Dermis blood vessel endothelial cell (primary cell): ENCODE data around the gene SPOPL. TPM values are rescaled to one million over a fixed set of nuclear protein-coding genes. Genes with fewer than 3 reads are reported as not detected.
"Not testable (repeated sequence)": the region's sequence is repeated elsewhere in the genome, so short reads cannot be mapped to it uniquely, and the experiment has no call there.

Source experiments
- DNase-seq: peaks from one replicate; pipeline ENCODE4 v3.0.0; 2010
- total RNA-seq: library from RNA; depleted of rRNA; stranded (reverse); fragments of >200 nt; gene quantifications from 2 replicates; pipeline ENCODE4 v1.2.3, GENCODE V29; 2014

The SPOPL gene
- 17.9 and 20.2 TPM in 2 replicates for total RNA-seq

DNA sequence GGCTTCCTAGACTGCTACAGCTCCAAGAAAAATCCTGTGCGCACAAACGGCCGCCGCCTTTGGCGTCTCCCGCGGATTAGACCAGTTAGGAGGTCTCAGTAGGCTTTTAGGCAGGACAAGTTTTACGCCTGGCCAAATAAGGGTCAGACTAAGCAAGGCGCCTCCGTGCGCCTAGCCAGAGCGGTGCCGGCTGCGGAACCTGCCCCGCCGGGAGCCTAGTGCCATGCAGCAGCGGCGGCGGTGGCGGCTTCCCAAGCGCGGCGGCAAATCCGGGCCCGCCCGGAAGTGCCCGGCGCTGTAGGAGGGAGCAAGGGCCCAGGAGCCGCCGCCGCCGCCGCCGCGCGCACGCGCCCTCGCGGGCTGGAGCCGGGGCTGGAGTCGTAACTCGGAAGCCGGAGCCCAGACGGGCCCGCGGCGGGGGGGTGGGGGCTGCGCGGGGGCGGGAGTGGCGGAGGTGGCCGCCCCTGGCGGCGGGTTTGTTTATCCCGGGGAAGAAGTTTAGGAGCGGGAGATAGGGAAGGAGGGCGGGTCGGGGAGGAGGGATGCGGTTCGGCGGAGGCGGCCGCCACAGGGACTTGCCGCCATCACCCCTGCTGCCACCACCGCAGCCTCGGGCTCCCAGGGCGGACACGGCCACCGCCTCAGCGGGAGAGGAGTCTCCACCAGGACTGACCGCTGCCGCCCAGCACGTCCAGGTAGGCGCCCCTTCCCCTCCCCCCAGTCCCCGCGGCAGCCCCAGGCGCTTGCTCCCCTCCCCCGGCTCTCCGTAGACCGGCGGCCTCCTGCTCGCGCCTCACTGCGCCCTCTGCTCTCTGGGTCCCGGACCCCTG lies at the start of gene SPOPL:
Gene SPOPL (plus strand): TSS at position 346 of the 830 bp plus-strand sequence. CDS start 48,447 bp downstream, outside the sequence.
- DNase-seq: peak; percentile 93

DNA sequence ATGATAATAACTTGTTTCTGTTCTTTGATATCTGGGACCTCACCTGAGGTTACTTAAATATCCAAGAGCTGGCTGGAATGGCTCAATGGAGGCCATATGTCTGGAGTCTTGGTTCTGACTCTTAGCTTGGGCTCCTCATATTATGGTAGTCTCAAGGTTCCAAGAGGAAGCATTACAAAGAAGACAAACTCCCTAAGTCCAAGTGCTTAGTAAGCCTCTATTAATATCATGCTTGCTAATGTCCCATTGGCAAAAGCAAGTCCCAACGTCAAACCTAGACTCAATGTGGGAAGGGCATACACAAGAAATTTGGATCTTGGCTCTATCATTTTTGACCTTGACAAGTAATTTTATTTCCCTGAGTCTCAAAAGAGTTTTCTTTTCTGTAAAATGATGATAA lies 49.2 kb upstream of the SPOPL start:
- no peak for DNase-seq

DNA sequence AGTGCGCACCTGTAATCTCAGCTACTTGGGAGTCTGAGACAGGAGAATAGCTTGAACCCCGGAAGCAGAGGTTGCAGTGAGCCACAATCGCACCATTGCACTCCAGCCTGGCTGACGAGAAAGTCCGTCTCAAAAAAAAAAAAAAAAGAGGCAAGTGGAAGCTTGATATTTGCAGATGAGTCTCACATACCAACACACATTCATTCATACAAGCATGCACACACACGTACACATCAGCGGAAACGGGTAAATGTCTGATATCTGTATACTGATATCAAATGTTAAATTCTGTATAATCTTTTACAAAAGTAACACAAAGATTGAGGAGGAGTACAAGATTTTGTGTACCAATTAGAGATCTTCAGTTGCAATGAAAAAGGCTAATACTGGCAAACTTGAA lies 47.8 kb upstream of the SPOPL start:
- DNase-seq: no peak

DNA sequence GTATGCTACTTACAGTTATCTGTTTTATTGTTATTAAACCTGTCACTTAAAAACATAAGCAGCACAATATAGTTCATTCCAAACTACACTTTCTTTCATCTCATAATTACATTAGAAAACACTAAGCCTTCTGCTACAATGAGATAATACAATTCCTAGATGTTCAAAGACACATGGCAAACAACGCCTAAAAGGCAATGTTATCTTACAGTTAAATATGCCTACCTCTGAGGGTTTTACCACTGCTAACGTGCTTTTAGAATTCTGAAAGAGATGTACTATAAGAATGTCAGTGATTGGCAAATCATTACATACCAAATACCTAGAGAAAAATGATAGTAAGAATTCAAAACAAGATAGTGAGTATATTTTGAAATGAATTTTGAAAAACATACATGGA lies 46.8 kb upstream of the SPOPL start:
- no peak for DNase-seq

DNA sequence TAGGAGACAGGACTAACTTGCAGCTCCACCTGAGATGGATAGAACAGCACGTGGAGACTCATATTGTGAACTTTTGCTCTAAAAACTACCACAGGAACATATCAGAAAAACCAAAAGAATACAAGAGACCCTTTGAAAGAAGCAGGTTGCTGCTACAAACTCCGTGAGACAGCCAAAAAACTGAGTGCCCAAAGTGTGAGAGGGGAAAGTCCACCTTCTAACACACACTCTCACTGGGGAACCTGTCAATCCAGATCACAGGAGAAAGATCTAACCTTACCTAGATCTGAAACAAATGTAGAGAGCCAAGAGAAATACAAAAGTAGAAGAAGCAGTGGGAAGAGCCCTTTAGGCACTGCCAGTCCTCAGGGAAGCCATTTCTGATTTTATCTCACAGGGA lies 46.3 kb upstream of the SPOPL start:
- no peak for DNase-seq

DNA sequence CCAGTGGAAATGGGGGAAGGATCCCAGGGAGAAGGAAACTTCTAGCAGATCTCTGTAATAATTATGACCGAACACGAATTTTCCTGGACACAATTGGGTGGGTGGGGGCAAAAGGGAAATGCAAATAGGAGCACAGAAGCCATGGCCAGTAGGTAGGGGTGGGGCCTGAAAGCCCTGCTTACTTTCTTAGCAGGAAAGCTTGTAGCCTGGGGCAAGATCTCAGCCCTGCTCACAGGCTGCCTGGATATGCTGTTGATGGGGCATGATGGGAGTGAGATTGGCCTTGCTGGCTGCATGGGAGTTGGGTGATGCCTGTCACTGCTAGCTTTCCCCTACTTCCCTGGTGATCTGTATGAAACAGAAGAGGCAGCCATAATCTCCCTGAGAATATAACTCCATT lies 45.9 kb upstream of the SPOPL start:
- no peak for DNase-seq

DNA sequence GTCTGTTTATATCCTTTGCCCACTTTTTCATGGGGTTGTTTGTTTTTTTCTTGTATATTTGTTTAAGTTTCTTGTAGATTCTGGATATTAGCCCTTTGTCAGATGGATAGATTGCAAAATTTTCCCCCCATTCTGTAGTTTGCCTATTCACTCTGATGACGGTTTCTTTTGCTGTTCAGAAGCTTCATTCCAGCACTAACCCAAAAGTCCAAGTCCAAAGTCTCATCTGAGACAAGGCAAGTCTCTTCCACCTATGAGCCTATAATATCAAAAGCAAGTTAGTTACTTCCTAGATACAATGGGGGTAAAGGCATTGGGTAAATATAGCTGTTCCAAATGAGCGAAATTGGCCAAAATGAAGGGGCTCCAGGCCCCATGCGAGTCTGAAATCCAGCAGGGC lies 38.9 kb upstream of the SPOPL start:
- DNase-seq: not testable (repeated sequence)

DNA sequence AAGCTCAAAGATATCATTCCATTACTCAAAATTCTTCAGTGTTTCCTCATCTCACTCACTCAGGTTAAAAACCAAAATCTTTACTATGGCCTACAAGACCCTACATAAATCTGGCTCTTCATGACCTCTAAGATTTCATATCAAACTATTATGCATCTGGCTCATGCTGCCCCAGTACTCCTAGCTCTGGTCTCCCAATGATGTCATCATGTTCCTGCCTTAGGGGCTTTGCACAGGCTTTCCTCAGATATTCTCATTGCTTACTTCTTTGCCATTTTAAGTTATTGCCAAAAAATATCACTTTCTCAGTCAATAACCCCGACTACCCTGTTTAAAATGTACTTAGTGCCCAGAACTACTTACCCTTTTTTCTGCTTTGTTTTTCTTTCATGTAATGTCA lies 33.0 kb upstream of the SPOPL start:
- no peak for DNase-seq

DNA sequence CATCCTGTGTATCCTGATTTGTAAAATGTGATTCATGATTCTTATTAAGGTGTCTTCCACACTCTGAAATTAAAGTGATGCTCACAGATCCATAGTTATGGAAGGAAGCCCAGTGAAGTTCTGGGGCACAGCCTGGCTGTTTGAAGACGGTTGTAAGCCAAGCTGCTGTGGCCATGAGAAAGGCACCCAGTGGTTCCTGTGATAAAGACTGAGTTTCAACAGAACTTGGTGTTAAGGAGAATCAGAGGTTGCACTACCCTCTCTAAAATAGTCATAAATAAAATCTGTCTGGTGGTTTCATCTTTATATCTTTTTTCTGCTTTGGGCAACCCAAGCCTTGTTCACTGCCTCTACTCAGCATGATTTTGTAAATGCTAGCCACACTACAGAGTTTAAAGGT lies 32.2 kb upstream of the SPOPL start:
- no peak for DNase-seq

DNA sequence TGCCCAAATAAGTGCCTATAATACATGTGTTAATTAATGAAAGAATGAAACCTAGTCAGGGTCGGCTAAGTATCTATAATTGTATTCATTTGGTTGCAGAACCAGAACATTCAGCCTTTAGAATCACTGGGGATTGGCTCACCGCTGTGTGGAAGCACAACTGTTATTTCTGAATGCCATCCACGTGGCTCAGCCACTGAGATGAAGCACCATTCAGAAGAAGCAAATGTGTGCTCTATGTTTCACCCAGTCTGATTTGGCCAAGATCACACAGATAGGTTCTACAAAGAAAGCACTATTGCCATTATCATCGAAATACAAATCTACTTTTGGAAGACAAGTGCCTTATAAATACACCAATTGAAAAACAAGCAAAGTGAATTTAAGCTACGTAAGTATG lies 30.6 kb upstream of the SPOPL start:
- no peak for DNase-seq

DNA sequence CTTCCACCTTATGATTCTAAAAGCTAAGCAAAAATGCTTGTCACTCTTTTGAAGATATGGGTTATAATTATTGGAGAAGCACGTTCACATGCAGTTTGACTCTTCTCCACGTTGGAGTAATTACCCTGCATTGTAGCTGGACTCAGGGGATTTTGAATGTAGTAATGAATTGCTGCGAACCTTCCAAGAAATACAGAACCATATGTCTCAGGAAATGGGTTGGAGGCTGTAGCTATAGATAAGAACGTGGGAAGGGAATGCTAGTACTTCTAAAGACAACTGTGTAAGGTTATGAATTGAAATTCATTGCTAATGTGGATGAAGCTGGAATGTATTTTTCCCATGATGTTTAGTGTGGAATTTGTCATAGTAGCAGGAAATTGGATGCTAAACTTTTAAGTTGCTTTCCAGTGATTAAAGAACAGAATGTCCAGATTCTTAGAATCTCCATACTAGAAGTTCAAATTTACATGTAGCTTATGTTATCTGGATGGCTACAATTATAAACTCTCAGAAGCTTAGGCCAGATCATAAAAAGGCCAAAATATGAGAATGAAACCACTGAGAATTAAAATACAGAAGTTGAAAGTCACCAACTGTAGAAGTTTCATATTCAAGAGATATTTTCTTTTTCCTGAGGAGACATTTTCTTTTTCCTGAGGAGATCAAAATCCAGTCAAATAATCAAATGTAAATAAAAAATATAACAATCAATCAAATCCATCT lies 27.3 kb upstream of the SPOPL start:
- DNase-seq: peak; percentile 93

DNA sequence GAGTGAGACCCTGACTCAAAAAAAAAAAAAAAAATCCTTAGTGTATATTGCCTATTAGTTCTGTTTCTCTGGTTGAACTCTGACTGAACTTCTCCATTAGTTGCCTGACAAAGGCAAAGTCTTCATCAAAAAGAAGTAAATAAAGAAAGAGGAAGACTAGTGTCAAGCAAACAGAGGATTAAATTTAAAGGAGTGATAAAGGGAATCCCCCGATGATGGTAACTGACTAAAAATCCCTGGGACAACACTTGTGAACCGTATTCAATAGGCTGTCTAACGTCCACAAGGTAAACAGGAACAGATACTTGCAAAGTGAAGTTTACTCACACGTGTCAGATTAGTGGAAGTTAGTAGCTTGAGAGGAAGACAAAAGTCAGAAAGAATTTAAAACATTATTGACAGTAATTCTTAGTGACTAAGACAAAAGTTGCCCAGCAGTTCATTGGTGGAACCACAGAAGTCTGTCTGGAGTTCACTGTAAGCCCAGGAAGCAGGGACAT lies 26.2 kb upstream of the SPOPL start:
- peak; percentile 37 for DNase-seq

DNA sequence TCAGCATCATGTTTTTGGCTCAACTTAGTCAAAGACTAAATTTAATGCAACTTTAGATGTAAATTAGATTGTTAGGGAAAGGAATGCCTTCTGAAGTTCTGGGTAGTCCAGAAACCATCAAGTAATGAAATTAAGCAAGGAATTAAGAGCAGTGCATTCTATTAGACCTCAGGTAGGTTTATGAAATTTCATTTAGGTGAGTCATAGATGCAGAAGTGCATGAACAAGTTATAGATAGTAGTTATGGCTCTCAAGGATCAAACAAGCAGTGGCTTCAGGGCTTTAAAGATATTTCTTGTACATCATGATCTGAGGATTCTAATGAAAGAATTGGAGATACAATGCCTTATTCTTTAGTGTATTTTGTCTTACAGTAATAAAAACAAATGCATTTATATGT lies 25.4 kb upstream of the SPOPL start:
- DNase-seq: no peak

DNA sequence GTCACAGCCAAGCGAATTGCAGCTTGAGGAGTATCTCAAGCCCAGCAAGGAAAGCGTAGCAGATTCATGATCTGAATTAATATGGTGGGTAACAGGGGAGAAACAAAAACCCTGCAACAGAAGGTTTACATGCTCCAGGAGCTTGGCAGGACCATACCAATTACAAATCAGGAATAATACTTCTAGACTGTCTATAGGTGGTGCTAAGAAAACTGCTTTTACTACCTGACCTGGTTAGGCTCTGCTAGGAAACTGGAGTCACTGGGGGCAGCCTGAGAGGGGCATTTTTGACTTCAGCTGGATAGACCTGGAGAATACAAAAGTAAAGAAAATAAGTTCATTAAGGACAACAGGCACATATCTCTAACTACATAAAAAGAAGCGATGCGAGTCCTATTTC lies 24.6 kb upstream of the SPOPL start:
- no peak for DNase-seq

DNA sequence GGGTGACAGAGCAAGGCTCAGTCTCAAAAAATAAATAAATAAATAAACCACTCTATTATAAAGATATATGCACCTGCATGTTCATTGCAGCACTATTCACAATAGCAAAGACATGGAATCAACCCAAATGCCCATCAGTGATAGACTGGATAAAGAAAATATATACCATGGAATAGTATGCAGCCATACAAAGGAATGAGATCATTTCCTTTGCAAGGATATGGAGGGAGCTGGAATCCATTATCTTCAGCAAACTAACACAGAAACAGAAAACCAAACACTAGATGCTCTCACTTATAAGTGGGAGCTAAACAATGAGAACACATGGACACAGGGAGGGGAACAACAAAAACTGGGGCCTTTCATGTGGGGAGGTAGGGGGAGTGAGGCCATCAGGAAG lies 18.8 kb upstream of the SPOPL start:
- DNase-seq: not testable (repeated sequence)

DNA sequence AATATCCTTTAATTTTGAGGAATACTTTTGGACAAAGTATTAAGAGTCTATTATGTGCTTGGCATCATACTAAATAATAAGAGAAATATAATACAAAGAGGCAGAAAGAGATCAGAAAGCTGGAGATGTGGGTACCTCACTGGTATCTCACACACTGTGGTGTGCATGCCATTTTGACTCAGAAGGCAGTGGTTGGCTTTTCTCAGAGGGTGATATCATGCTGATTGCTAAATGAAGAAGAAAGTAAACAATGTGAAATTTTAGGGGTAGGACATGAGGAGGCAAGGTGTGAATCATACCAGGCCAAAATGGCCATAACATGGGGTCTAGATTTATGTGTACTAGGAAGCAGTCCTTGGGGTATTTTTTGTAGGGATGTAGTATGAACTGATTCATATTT lies 16.6 kb upstream of the SPOPL start:
- DNase-seq: no peak

DNA sequence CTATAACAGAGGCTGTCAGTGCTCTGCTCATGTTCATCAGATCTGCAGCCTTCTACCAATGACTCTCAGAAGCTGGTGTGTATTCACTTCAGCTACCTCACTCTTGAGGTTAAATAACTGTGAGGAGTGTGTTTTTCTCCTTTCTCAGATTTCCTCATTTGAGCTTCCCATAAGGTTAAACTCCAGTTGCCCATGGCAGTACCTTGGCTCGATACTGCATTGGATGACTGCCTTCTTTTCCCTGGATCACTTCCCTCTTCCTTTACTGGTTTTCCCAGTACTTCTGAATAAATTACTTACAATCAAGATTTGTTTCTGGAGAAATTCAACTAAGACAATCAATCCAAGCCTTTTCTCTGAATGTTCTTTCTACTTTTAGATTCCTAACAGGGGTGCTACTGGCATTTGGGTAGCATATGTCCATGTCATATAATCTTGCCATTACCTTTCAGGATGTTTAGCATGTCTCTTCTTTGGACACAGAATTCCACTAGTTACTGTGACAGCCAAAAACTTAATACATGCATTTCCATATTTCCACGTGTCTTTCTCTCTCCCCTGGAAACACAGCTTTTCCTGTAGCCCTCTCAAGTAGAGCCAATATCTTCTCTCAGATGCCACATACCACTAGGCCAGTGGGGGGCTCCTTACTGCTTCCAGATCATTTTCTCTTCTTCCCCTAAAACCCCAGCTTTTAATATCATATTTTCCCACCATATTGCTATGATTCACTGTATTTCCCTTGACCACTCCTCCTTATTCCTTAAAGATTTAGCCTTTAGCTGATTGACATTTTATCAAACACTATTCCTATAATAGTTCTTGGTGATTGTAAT lies 15.0 kb upstream of the SPOPL start:
- peak; percentile 7 for DNase-seq

DNA sequence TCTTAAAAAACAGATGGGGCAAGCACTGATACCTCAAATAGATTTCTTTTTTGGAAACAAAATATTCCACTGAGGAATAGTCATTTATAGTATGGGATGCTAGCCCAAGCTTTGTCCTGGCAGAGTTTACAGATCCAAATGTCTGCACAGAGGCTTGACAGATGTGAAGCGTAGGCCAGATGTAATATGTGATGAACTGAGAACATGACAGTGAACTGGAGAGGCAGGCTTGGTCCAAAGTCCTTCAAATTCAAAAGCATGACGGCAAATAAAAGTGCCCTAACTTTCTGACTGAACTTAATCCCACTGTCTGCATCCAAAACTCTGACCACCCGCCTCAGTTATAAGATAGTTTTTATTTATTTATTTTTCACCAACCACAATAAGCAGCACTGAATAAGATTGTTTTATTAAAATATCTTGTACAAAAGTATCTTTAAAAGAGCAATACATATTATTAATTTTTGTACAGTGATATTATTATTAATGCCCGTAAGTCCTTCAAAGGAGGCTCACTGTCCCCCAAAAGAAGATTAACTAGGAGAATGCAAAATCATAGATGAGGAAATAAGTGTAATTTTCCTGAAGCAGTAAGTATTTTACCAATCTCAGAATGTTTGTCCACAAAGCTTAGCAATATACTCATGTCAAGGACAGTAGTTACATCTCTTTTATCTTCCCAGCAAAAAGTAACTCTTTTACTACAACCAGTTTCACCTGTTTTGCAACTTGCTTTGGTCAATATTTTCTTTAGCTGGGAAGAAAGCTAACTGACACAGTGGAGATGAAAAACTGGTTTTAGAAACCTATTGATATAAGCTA lies 10.7 kb upstream of the SPOPL start:
- no peak for DNase-seq

DNA sequence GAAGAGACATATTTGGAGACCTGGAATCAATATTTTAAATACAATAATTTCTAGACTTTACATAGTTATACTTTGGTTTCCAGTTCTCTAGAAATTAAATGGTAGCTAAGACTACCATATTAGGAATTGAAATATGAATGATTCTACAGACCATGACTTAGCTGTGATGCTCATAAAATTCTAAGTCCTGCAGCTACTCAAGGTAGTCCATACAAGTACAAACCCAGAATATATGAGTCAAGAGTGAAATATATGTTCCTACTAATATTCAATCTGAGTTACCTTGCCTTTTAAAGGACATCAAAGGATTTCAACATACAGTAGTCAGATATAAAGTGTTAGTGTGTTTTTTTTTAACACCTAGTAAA lies 10.1 kb upstream of the SPOPL start:
- no peak for DNase-seq

DNA sequence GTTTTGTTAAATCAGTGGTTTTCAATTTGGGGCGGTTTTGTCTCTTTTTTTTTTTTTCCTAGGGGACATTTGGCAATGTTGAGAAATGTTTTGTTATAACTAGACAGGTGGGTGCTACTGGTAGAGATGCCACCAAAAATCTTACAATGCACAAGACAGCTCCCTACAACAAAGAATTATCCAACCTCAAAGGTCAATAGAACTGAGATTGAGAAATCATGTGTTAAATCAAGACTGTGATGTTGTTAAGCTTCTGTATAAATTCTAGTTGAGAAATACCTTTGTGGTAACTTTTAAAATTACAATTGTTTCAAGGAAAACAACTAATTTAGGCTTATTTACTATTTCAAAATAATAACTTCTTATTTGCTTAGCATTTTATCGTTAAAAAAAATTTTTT lies 9.4 kb upstream of the SPOPL start:
- no peak for DNase-seq

DNA sequence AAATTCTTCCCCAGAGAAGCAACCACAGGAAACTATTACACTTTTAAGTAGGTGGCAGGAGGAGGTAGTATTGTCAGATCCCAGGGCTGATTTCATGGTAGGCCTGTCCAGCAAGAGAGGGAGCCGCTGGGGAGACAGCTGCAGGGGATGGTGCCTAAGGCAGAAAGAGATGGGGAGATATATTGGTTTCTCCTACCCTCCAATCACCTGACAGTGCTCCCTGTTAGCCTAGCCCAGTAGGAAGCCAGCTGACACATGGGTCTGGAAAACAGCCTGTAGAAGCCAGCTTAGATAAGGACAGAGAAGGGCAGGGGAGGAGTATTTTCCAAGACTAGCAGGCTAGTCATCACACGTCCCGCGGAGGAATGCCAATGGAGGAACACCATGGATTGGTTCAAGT lies 8.2 kb upstream of the SPOPL start:
- DNase-seq: no peak

DNA sequence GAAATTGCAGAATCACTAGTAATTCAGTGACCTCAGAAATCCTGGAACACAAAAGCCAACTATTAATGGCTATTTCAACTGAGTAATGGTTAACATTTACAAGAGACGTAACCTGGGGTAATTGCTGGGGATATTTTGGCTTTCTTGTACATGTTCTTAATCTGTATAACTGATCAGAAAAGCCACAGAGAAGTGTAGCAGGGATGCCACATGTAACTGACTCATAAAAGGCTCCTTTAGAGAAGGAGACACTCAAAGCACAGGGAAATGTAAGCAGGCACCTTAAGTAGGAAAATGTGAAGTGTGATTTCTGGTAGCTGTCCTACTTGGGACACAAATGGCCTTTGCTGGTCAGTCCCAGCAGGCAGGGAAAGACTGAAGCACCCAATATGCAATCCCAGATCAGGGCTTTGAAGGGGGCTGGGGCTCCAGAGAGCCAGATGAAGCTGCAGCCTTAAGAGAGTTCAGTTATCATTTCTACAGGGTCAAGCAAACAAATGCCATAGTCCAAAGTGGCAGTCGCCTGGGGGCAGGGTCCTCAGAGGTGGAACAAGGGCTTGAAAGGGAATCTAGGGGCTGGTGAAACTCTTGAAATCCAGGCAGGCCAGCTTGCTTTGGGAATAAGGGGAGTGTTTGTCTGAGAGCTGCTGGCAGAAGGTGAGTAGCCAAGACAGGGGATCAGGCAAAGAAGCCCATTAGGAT lies 7.2 kb upstream of the SPOPL start:
- no peak for DNase-seq
